IPS-NIHi7 (cell line): Measurements from ENCODE around the gene DKK3.

Source experiments
- DNase-seq: peaks from one replicate; pipeline ENCODE4 v3.0.0; 2012; ENCODE audit warnings: mixed read lengths; ENCODE audit errors: extremely low spot score

DKK3 gene

GRCh38 chr11:12003815-12004214 is 4.6 kb downstream of the DKK3 start:
- no peak for DNase-seq

GRCh38 chr11:12003336-12003735 is 5.1 kb downstream of the DKK3 start:
- DNase-seq: no peak

GRCh38 chr11:12001186-12001585 is 7.2 kb downstream of the DKK3 start:
- no peak for DNase-seq

GRCh38 chr11:11998091-11998781 is 10.2 kb downstream of the DKK3 start:
- DNase-seq: no peak

GRCh38 chr11:11997049-11997322 is 11.4 kb downstream of the DKK3 start:
- DNase-seq: no peak

GRCh38 chr11:11996321-11997048 is 11.9 kb downstream of the DKK3 start:
- no peak for DNase-seq

GRCh38 chr11:11995601-11996000 is 12.8 kb downstream of the DKK3 start:
- no peak for DNase-seq

GRCh38 chr11:11993839-11994238 is 14.6 kb downstream of the DKK3 start:
- DNase-seq: peak; percentile 66

- peak; percentile 61 for DNase-seq
Observed at GRCh38 chr11:11992257-11993212, 15.9 kb downstream of the DKK3 start.

GRCh38 chr11:11989774-11990744 is 18.4 kb downstream of the DKK3 start:
- DNase-seq: no peak

- no peak for DNase-seq
Observed at GRCh38 chr11:11988681-11989261, 19.7 kb downstream of the DKK3 start.

- no peak for DNase-seq
Observed at GRCh38 chr11:11988099-11988651, 20.3 kb downstream of the DKK3 start.

GRCh38 chr11:11987503-11988022 is 20.9 kb downstream of the DKK3 start:
- DNase-seq: no peak

GRCh38 chr11:11985954-11986949 is 22.2 kb downstream of the DKK3 start:
- no peak for DNase-seq

- no peak for DNase-seq
Observed at GRCh38 chr11:11985016-11985715, 23.3 kb downstream of the DKK3 start.

GRCh38 chr11:11984563-11984962 is 23.9 kb downstream of the DKK3 start:
- DNase-seq: no peak

- DNase-seq: no peak
Observed at GRCh38 chr11:11983427-11983826, 25.0 kb downstream of the DKK3 start.

GRCh38 chr11:11982975-11983374 is 25.5 kb downstream of the DKK3 start:
- no peak for DNase-seq
